ENCODE data around the gene ZIC5. TPM values are rescaled to one million over a fixed set of nuclear protein-coding genes. Genes with fewer than 3 reads are reported as not detected.

The ZIC5 gene
- total and polyA plus RNA-seq, 8 donors = 0.06 TPM; not detected in 7

DNA sequence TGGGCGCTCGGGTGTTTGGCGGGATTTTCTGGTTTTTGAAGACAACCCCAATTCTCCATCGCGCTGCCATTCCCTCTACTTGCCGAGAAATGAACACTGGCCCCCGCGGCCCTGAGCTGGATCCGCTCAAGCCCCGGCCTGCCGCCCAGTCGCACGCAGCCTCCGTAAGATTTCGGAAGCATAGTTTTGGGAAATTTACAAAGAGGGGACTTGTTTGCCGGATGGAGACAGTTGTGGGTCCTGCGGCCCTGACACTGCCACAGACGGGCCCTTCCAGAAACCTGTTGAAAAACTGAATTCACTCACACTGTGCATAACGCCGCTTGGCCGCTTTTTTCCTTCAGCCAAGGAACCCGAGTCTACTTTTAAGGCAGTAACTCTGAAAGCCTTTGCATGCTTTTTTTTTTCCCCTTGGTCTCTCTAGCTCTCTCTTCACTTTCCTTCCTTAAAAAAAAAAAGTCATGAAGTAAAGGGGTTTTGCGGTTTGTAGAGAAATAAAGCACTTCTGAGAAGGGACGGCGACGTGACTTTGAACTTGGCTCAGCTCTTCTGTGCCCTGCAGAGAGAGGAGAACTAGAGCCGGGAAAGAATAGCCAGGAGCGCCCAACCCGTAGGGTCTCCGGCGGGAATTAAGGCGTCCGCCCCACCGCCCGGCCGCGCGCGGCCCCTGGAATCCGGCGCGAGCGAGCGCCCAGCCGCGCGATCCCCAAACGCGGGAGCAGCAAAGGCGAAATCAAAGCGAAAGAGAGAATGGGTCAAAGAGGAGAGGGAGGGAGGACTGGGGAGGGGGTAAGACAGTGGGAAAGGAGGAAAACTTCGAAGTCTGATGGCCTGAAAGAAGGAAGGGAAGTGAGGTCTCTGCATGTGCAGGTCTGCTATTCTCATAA is 6.6 kb upstream of the ZIC5 start:
- WGBS, 2 donors = 19 to 23% methylated on average over 51 to 52 of the region's 52 CpGs
- no peak for FAIRE-seq
- intact Hi-C loops (cut with DNase I) = no loop called here

GRCh38 chr13:99977334-99977911 is 5.9 kb upstream of the ZIC5 start:
- TF ChIP-seq CTCF (IDR thresholded peaks at IDR 0.05) = no peak
- Histone ChIP-seq H3K27ac (no peak overlapping the region), H3K4me1 (peaks cover 5 to 9% (median 7%) of the 10 kb centered on the region in 3 donors), H3K4me3 (no peak overlapping the region), H3K27me3 (peaks cover 13 to 80% (median 48%) of the 10 kb centered on the region in 4 donors), H3K36me3 (no peaks in the 10 kb centered on the region), H3K9me3 (no peaks in the 10 kb centered on the region)
- DNase-seq = no peak
- ATAC-seq = no peak
- WGBS, 2 donors = 39 to 43% methylated on average over 7 of the region's 7 CpGs
- intact Hi-C loops (cut with DNase I) = no loop called here
- no peak for FAIRE-seq

More for the DNA sequence above, 6.6 kb upstream of the ZIC5 start:
- Histone ChIP-seq H3K4me1 (peaks cover 5 to 9% (median 7%) of the 10 kb centered on the region in 3 donors), H3K36me3 (no peaks in the 10 kb centered on the region), H3K9me3 (no peaks in the 10 kb centered on the region), H3K27ac (no peak overlapping the region), H3K27me3 (peaks cover 17 to 80% (median 44%) of the 10 kb centered on the region in 4 donors), H3K4me3 (no peak overlapping the region)
- ATAC-seq (no peak), DNase-seq (no peak)
- no peak for TF ChIP-seq CTCF (IDR thresholded peaks at IDR 0.05)

GRCh38 chr13:99976575-99976974 is 5.0 kb upstream of the ZIC5 start:
- intact Hi-C loops (cut with DNase I) = no loop called here
- H3K4me1 ChIP-seq = peaks cover 5 to 9% (median 7%) of the 10 kb centered on the region in 3 donors
- no peak for TF ChIP-seq CTCF (IDR thresholded peaks at IDR 0.05)
- H3K4me3 ChIP-seq = no peak overlapping the region
- ATAC-seq (no peak), DNase-seq (no peak), FAIRE-seq (no peak)
- no peaks in the 10 kb centered on the region for H3K9me3 ChIP-seq
- H3K27me3 ChIP-seq = peaks cover 19 to 83% (median 56%) of the 10 kb centered on the region in 4 donors
- H3K36me3 ChIP-seq = no peaks in the 10 kb centered on the region
- 58 to 64% methylated on average over 5 of the region's 5 CpGs for WGBS, 2 donors
- no peak overlapping the region for H3K27ac ChIP-seq

GRCh38 chr13:99975626-99976025 is 4.1 kb upstream of the ZIC5 start:
- ATAC-seq (no peak), DNase-seq (no peak), FAIRE-seq (no peak)
- H3K27ac ChIP-seq = no peak overlapping the region
- intact Hi-C loops (cut with DNase I) = no loop called here
- 22 to 23% methylated on average over 19 of the region's 19 CpGs for WGBS, 2 donors
- H3K4me1 ChIP-seq = peaks cover 5 to 9% (median 7%) of the 10 kb centered on the region in 3 donors
- no peak for TF ChIP-seq CTCF (IDR thresholded peaks at IDR 0.05)
- peaks cover 22 to 92% (median 58%) of the 10 kb centered on the region in 4 donors for H3K27me3 ChIP-seq
- no peaks in the 10 kb centered on the region for H3K9me3 ChIP-seq
- H3K4me3 ChIP-seq = no peak overlapping the region
- no peaks in the 10 kb centered on the region for H3K36me3 ChIP-seq

Measured in pancreas (tissue), 10 donors.